H1 (cell line): ENCODE results near the gene CORO2B. TPM values are rescaled to one million over a fixed set of nuclear protein-coding genes. Genes with fewer than 3 reads are reported as not detected.

ENCODE experiments used
- BACH1 ChIP-seq: IDR thresholded peaks from 2 replicates; pipeline ENCODE4 v1.6.1; 2012; ENCODE audit warnings: low read length, improper control_type of control experiment
- CEBPB ChIP-seq: IDR thresholded peaks from 2 replicates; pipeline ENCODE4 v1.6.1; 2012; ENCODE audit warnings: low read depth, low read length
- JUN ChIP-seq: IDR thresholded peaks from 2 replicates; pipeline ENCODE4 v1.6.1; 2011; ENCODE audit warnings: low read depth, mild to moderate bottlenecking, improper control_type of control experiment, low read length
- SAP30 ChIP-seq: fragments of 300-600 bp; sonication (generic); IDR thresholded peaks from 2 replicates; pipeline ENCODE4 v1.7.1; 2012; ENCODE audit warnings: low read length, moderate library complexity, mild to moderate bottlenecking, inconsistent platforms; ENCODE audit not compliant: insufficient read depth, insufficient replicate concordance
- YY1 ChIP-seq: IDR thresholded peaks from 2 replicates; pipeline ENCODE4 v1.6.1; 2011; ENCODE audit warnings: low read depth, mild to moderate bottlenecking, low read length
- polyA plus RNA-seq, 7 experiments: library from polyadenylated mRNA; depleted of rRNA in 3 of 7; stranded (reverse) in 5 of 7; unstranded in 2 of 7; fragments of >200 nt in 5 of 7; fragments of 200-250 nt in 2 of 7; gene quantifications; 1 replicate in 5 of 7; 2 replicates in 1 of 7; 4 replicates in 1 of 7; pipeline versions ENCODE4 v1.2.1 to v1.2.3, GENCODE V29; 2011 to 2013; ENCODE audit warnings: missing spikeins in 2 of 7, mixed read lengths in 2 of 7
- total RNA-seq: library from RNA; stranded (reverse); fragmentation: NEBNext Ultra II Directional; extraction: Animal tissue kit (Norgen Biotek cat#: 25700); gene quantifications from 2 replicates; pipeline ENCODE4 v1.2.1, GENCODE V29; 2021
- TF ChIP-seq, protein P1 (sequence below): IDR thresholded peaks from 2 replicates; pipeline ENCODE4 v1.6.1; 2011; ENCODE audit warnings: low read length, improper control_type of control experiment
- TF ChIP-seq, protein P2 (sequence below): IDR thresholded peaks from 2 replicates; pipeline ENCODE4 v1.6.1; 2012; ENCODE audit warnings: low read length, inconsistent platforms

Gene CORO2B
- total and polyA plus RNA-seq, 2 of the 8 experiments (the other 6 are each of a cell fraction or from before 2014, with no cell fraction given): 3.4 to 6.7 TPM

- TF ChIP-seq, protein P1, sequence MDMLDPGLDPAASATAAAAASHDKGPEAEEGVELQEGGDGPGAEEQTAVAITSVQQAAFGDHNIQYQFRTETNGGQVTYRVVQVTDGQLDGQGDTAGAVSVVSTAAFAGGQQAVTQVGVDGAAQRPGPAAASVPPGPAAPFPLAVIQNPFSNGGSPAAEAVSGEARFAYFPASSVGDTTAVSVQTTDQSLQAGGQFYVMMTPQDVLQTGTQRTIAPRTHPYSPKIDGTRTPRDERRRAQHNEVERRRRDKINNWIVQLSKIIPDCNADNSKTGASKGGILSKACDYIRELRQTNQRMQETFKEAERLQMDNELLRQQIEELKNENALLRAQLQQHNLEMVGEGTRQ: no peak
- TF ChIP-seq, protein P2, sequence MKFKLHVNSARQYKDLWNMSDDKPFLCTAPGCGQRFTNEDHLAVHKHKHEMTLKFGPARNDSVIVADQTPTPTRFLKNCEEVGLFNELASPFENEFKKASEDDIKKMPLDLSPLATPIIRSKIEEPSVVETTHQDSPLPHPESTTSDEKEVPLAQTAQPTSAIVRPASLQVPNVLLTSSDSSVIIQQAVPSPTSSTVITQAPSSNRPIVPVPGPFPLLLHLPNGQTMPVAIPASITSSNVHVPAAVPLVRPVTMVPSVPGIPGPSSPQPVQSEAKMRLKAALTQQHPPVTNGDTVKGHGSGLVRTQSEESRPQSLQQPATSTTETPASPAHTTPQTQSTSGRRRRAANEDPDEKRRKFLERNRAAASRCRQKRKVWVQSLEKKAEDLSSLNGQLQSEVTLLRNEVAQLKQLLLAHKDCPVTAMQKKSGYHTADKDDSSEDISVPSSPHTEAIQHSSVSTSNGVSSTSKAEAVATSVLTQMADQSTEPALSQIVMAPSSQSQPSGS: no peak
- TF ChIP-seq CEBPB: no peak
- no peak for TF ChIP-seq JUN
- TF ChIP-seq BACH1: no peak
- TF ChIP-seq SAP30: no peak
- no peak for TF ChIP-seq YY1
- TF ChIP-seq, all 59 proteins: peak for 0
These were observed 75.0 kb downstream of the CORO2B start (continued) for GRCh38 chr15:68653801-68654200.
